Fibroblast of lung (primary cell): ENCODE measurements around the gene ALDH3B2. TPM values are rescaled to one million over a fixed set of nuclear protein-coding genes. Genes with fewer than 3 reads are reported as not detected.

Experiments
- DNase-seq, 2 donors: peaks; one replicate each; pipeline versions ENCODE4 v3.0.0 to v3.0.0-alpha.2; 2010; ENCODE audit warnings: low read depth in 2 of 2
- H2AFZ ChIP-seq: 2 replicates; pipeline ENCODE4 v1.5.1; 2012; ENCODE audit warnings: low read length, control low read depth, inconsistent platforms
- H3K27ac ChIP-seq: 2 replicates; pipeline ENCODE4 v1.5.1; 2011; ENCODE audit warnings: low read length, control low read depth; ENCODE audit not compliant: insufficient read depth
- H3K27me3 ChIP-seq: 2 replicates; pipeline ENCODE4 v1.5.1; 2011; ENCODE audit warnings: mild to moderate bottlenecking, low read length; ENCODE audit not compliant: control insufficient read depth, insufficient read depth
- H3K36me3 ChIP-seq: 2 replicates; pipeline ENCODE4 v1.5.1; 2011; ENCODE audit warnings: low read length; ENCODE audit not compliant: control insufficient read depth, insufficient read depth
- H3K4me1 ChIP-seq: 2 replicates; pipeline ENCODE4 v1.5.1; 2011; ENCODE audit warnings: low read length; ENCODE audit not compliant: control insufficient read depth, insufficient read depth; ENCODE audit errors: extremely low read depth
- H3K4me2 ChIP-seq: 2 replicates; pipeline ENCODE4 v1.5.1; 2011; ENCODE audit warnings: low read length, control low read depth; ENCODE audit not compliant: insufficient read depth; ENCODE audit errors: extremely low read depth
- H3K4me3 ChIP-seq, 4 experiments: fragments of 200-600 bp in 1 of 4; sonication (generic) in 1 of 4; replicated peaks in 1 of 4; 2 replicates each; pipeline ENCODE4 v1.5.1; 2011 to 2016; ENCODE audit warnings: low read length in 4 of 4, low read depth in 3 of 4, mild to moderate bottlenecking in 3 of 4, control low read depth in 2 of 4, inconsistent platforms in 1 of 4, mixed read lengths in 1 of 4; ENCODE audit not compliant: insufficient read depth in 1 of 4; ENCODE audit errors: control extremely low read depth in 1 of 4
- H3K79me2 ChIP-seq: 2 replicates; pipeline ENCODE4 v1.5.1; 2012; ENCODE audit warnings: mild to moderate bottlenecking, low read length, inconsistent platforms; ENCODE audit not compliant: control insufficient read depth, insufficient read depth
- H3K9ac ChIP-seq: 2 replicates; pipeline ENCODE4 v1.5.1; 2011; ENCODE audit warnings: mild to moderate bottlenecking, low read length, control low read depth; ENCODE audit not compliant: insufficient read depth
- H3K9me3 ChIP-seq: 2 replicates; pipeline ENCODE4 v1.5.1; 2012; ENCODE audit warnings: low read depth, low read length; ENCODE audit not compliant: control insufficient read depth, insufficient read depth
- H4K20me1 ChIP-seq: 2 replicates; pipeline ENCODE4 v1.5.1; 2011; ENCODE audit warnings: low read length; ENCODE audit not compliant: control insufficient read depth, insufficient read depth; ENCODE audit errors: extremely low read depth
- EZH2 ChIP-seq: IDR thresholded peaks from 2 replicates; pipeline ENCODE4 v1.5.1; 2012; ENCODE audit warnings: low read length, control low read depth, mild to moderate bottlenecking; ENCODE audit errors: missing control alignments
- polyA plus RNA-seq, 2 donors: library from polyadenylated mRNA; depleted of rRNA in 1 of 2; stranded (reverse) in 1 of 2; unstranded in 1 of 2; fragments of >200 nt; gene quantifications; 2 replicates each; pipeline ENCODE4 v1.2.1, GENCODE V29; 2011 to 2012; ENCODE audit warnings: missing spikeins in 1 of 2
- total RNA-seq: library from RNA; depleted of rRNA; stranded (reverse); fragments of >200 nt; gene quantifications from 2 replicates; pipeline ENCODE4 v1.2.1, GENCODE V29; 2014
- TF ChIP-seq, protein P1 (sequence below), 2 donors: IDR thresholded peaks in 1 of 2; conservative IDR thresholded peaks in 1 of 2; 1 replicate in 1 of 2; 2 replicates in 1 of 2; pipeline ENCODE4 v1.5.1; 2011 to 2012; ENCODE audit warnings: low read length in 2 of 2, control low read depth in 1 of 2, inconsistent platforms in 1 of 2, low read depth in 1 of 2, mild to moderate bottlenecking in 1 of 2

Gene ALDH3B2
- total and polyA plus RNA-seq, 2 donors (not counting 1 experiment from before 2014, with no cell fraction given), result not detected

DNA sequence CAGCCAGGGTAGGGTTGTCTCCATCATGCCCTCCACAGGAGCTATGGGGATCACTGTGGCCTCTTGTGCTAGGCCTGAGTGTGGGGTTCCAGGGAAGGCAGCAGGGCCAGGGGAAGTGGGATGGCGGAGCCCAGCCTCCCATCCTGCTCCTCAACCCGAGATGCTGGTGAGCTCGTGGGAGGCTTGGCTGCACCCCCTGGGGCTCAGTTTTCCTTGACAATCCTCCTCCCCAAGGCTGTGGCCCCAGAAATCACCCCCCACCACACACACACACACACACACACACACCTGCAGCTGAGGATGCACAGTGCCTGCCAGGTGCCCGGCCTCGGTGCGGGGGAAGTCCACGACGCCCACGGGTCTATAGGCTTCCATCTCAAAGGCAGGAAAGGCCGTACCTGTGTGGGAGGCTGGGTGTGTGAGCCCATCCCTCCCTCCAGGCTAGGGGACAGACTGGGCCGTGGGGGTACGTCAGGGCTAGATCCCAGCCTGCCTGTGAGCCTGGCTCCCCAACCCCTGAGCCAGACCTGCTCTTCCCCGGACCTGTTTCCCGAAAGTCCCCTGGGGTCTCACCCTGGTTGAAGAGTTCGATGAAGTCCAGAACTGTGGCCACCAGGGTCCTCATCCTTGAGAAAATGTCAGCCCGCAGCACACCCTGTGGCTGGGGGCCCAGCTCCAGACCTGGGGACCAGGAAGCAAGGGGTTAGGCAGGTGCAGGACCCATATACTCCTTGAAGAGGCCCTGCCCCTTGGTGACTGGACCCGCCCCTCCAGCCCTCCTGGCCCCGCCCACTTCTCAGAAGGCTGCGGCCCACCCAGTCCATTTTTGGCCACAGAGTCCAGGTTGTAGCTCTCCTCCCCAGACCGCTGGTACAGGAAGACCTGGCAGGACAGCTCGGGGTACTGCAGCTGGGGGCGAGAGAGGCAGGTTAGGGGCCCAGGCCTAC is 29.7 kb downstream of the ALDH3B2 start:
- Histone ChIP-seq H3K4me3 (no peak overlapping the region), H3K9ac (no peak overlapping the region), H3K4me2 (no peak overlapping the region), H2AFZ (no peak overlapping the region), H3K9me3 (no peaks in the 10 kb centered on the region), H4K20me1 (no peaks in the 10 kb centered on the region), H3K36me3 (no peaks in the 10 kb centered on the region), H3K27ac (no peak overlapping the region), H3K79me2 (no peaks in the 10 kb centered on the region), H3K4me1 (no peaks in the 10 kb centered on the region), H3K27me3 (no peaks in the 10 kb centered on the region)
- TF ChIP-seq EZH2, result no peak
- TF ChIP-seq, protein P1, sequence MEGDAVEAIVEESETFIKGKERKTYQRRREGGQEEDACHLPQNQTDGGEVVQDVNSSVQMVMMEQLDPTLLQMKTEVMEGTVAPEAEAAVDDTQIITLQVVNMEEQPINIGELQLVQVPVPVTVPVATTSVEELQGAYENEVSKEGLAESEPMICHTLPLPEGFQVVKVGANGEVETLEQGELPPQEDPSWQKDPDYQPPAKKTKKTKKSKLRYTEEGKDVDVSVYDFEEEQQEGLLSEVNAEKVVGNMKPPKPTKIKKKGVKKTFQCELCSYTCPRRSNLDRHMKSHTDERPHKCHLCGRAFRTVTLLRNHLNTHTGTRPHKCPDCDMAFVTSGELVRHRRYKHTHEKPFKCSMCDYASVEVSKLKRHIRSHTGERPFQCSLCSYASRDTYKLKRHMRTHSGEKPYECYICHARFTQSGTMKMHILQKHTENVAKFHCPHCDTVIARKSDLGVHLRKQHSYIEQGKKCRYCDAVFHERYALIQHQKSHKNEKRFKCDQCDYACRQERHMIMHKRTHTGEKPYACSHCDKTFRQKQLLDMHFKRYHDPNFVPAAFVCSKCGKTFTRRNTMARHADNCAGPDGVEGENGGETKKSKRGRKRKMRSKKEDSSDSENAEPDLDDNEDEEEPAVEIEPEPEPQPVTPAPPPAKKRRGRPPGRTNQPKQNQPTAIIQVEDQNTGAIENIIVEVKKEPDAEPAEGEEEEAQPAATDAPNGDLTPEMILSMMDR (conservative IDR thresholded peaks at IDR 0.05 in 1 of 2, IDR thresholded peaks at IDR 0.05 in 1 of 2; ENCODE audit: low read depth in 1 of 2, low read length in 2 of 2), result no peak
- no peak for DNase-seq

DNA sequence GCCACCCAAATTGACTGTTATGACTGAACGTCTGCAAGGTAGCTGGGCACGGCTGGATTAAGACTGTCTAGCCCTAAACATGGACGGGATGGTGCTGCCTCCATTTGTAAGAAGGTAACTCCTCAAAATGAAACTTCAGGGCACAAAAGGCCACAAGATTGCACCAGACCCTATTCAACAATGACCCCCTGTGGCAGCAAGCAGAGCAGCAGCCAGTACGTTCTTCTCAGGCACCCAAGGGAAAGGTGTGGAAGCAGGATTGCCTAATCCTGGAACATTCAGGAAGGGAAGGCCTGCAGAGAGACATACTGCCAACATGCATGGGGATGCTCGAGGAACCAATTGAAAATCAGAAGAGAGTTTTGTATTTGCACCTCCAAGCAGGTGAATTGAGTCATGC is 30.4 kb downstream of the ALDH3B2 start:
- Histone ChIP-seq H3K27me3 (no peaks in the 10 kb centered on the region), H4K20me1 (no peaks in the 10 kb centered on the region), H3K4me1 (no peaks in the 10 kb centered on the region), H3K4me2 (no peak overlapping the region), H2AFZ (no peak overlapping the region), H3K36me3 (no peaks in the 10 kb centered on the region), H3K9me3 (no peaks in the 10 kb centered on the region), H3K9ac (no peak overlapping the region), H3K79me2 (no peaks in the 10 kb centered on the region), H3K27ac (no peak overlapping the region), H3K4me3 (no peak overlapping the region)
- TF ChIP-seq EZH2, result no peak
- TF ChIP-seq, protein P1 (conservative IDR thresholded peaks at IDR 0.05 in 1 of 2, IDR thresholded peaks at IDR 0.05 in 1 of 2; ENCODE audit: low read depth in 1 of 2, low read length in 2 of 2), result peak in 1 of 2 donors; percentile 34
- no peak for DNase-seq

DNA sequence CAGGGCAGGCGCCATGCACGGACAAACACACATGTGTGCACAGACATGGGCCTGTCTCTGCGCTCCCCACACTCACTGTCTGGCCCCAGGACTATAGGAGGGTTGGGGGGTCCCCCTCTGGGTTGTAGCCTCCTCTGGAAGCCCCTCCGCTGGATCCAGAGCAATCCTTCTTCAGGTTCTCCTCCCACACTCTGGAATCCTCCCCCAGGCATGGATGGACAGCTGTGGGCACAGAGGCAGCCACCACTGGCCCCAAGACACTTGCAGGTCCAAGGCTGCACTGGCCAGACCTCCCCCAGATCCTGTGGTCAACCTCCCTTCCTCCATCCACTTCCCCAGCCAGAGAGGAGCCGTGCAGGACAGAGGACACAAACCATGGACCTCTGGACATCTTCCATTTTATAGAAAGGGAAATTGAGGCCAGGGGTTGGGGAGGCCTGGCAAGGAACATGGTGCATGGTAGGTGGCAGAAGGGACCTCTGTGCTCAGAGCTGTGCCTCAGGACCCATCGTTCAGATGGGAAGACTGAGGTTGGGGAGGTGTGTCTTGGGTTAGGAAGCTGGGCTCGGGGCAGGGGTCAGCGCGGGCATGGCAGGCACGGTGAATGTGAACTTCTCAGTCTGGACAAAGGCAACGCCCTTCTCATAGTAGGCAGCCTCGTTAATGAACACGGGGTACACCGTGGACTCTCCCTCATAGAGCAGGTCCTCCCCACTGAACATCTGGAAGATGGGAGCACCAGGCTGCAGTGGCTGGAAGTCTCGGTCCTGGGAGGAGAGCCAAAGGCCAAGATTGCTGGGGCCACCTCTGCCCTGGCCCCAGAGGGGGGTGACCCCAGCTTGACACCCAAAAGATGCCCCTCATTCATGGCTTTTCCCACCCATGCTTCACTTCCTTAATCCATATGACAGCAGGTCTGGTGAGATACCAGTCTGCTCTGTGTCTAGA is 32.0 kb downstream of the ALDH3B2 start:
- H3K9ac ChIP-seq, result no peak overlapping the region
- no peaks in the 10 kb centered on the region for H3K4me1 ChIP-seq
- no peak overlapping the region for H2AFZ ChIP-seq
- H3K36me3 ChIP-seq, result no peaks in the 10 kb centered on the region
- no peak for TF ChIP-seq EZH2
- TF ChIP-seq, protein P1 (conservative IDR thresholded peaks at IDR 0.05 in 1 of 2, IDR thresholded peaks at IDR 0.05 in 1 of 2; ENCODE audit: low read depth in 1 of 2, low read length in 2 of 2), result no peak
- H3K27ac ChIP-seq, result no peak overlapping the region
- no peaks in the 10 kb centered on the region for H3K27me3 ChIP-seq
- H4K20me1 ChIP-seq, result no peaks in the 10 kb centered on the region
- H3K4me3 ChIP-seq, result no peak overlapping the region
- no peak overlapping the region for H3K4me2 ChIP-seq
- no peaks in the 10 kb centered on the region for H3K79me2 ChIP-seq
- no peaks in the 10 kb centered on the region for H3K9me3 ChIP-seq
- no peak for DNase-seq
